ENCODE measurements around the gene ADCY4.

ADCY4 gene

GRCh38 chr14:24293525-24293924, 41.3 kb downstream of the ADCY4 start:
- no peak for DNase-seq

GRCh38 chr14:24292118-24292807, 42.6 kb downstream of the ADCY4 start:
- no peak for DNase-seq

GRCh38 chr14:24291446-24292117, 43.3 kb downstream of the ADCY4 start:
- no peak for DNase-seq

- DNase-seq, result no peak
Observed at GRCh38 chr14:24290746-24291145, 44.1 kb downstream of the ADCY4 start.

GRCh38 chr14:24289649-24290280, 45.1 kb downstream of the ADCY4 start:
- no peak for DNase-seq

GRCh38 chr14:24286996-24287395, 47.9 kb downstream of the ADCY4 start:
- DNase-seq, result no peak

GRCh38 chr14:24285351-24285750, 49.5 kb downstream of the ADCY4 start:
- DNase-seq, result no peak

GRCh38 chr14:24284501-24285035, 50.3 kb downstream of the ADCY4 start:
- no peak for DNase-seq

- no peak for DNase-seq
Observed at GRCh38 chr14:24283796-24284460, 50.9 kb downstream of the ADCY4 start.

- no peak for DNase-seq
Observed at GRCh38 chr14:24282736-24283135, 52.1 kb downstream of the ADCY4 start.

- DNase-seq, result no peak
Observed at GRCh38 chr14:24281636-24282035, 53.2 kb downstream of the ADCY4 start.

GRCh38 chr14:24280797-24281460, 53.9 kb downstream of the ADCY4 start:
- no peak for DNase-seq

- peak; percentile 26 for DNase-seq
Observed at GRCh38 chr14:24279301-24280186, 55.3 kb downstream of the ADCY4 start.

GRCh38 chr14:24278424-24278823, 56.4 kb downstream of the ADCY4 start:
- no peak for DNase-seq

- DNase-seq, result no peak
Observed at GRCh38 chr14:24277606-24278321, 57.1 kb downstream of the ADCY4 start.

- no peak for DNase-seq
Observed at GRCh38 chr14:24277071-24277470, 57.8 kb downstream of the ADCY4 start.

GRCh38 chr14:24274101-24274543, 60.7 kb downstream of the ADCY4 start:
- DNase-seq, result peak; percentile 27

GRCh38 chr14:24273422-24273998, 61.4 kb downstream of the ADCY4 start:
- no peak for DNase-seq

GRCh38 chr14:24272467-24272866, 62.4 kb downstream of the ADCY4 start:
- no peak for DNase-seq

- no peak for DNase-seq
Observed at GRCh38 chr14:24271834-24272263, 63.0 kb downstream of the ADCY4 start.
